Measurements from ENCODE around the gene GRN.

DNA sequence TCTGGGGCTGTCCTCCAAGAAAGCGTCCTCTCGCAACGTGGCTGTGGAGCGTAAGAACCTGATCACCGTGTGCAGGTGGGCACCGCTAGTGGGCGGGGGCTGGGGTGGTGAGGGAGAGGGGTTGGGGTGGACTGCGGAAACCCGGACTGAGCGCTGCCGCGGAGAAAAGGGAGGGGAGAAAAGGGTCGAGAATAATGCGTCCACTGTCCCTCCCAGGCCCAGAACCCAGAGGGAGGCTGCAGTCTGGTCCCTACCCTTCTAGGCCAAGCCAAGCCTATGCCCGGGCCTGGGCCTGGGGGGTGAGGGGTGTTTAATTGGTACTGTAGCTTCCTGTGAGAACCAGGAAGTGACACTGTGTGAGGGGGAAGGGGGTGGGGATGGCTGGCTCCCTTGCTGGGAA, 36.2 kb upstream of the GRN start:
- TF ChIP-seq, protein P1, sequence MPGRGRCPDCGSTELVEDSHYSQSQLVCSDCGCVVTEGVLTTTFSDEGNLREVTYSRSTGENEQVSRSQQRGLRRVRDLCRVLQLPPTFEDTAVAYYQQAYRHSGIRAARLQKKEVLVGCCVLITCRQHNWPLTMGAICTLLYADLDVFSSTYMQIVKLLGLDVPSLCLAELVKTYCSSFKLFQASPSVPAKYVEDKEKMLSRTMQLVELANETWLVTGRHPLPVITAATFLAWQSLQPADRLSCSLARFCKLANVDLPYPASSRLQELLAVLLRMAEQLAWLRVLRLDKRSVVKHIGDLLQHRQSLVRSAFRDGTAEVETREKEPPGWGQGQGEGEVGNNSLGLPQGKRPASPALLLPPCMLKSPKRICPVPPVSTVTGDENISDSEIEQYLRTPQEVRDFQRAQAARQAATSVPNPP (CRISPR knock-in tag; IDR thresholded peaks at IDR 0.05) = no peak
- TF ChIP-seq CTCF (CRISPR knock-in tag; IDR thresholded peaks at IDR 0.05) (no peak), NR1H2 (CRISPR knock-in tag; IDR thresholded peaks at IDR 0.05; ENCODE audit: borderline replicate concordance, low read depth) (no peak), EZH2 (conservative IDR thresholded peaks at IDR 0.05; ENCODE audit: low read depth, low read length) (no peak), SIN3A (IDR thresholded peaks at IDR 0.05; ENCODE audit: borderline replicate concordance, low read depth, low read length) (no peak)
